IMR-90 (cell line): ENCODE measurements around the gene HNRNPA3. TPM values are rescaled to one million over a fixed set of nuclear protein-coding genes. Genes with fewer than 3 reads are reported as not detected.
"Not testable (repeated sequence)": the region's sequence is repeated elsewhere in the genome, so short reads cannot be mapped to it uniquely, and the experiment has no call there.

ENCODE experiments used
- ATAC-seq: fragments of 200-7000 bp; cut with Tn5 transposase; 2 replicates; pipeline ENCODE4 v1.9.1; 2020; ENCODE audit warnings: low read depth, mild to moderate bottlenecking, moderate library complexity
- BruUV-seq: library from RNA; stranded (reverse); fragments of 400-500 nt; replicated peaks from 2 replicates; lab custom pipeline; 2021; lab: Mats Ljungman, UMichigan
- CTCF ChIA-PET: fragments of 300-600 bp; formaldehyde crosslinking; extraction: SDS; loops from one replicate; lab custom pipeline; 2021; ENCODE audit warnings: antibody characterized with exemption; lab: Yijun Ruan, JAX
- POLR2A ChIA-PET: fragments of 300-600 bp; sonication (Branson Sonifier 250); formaldehyde crosslinking; loops from one replicate; lab custom pipeline; 2022; ENCODE audit warnings: antibody characterized with exemption; ENCODE audit not compliant: unreplicated experiment; lab: Charles Lee
- DNase-seq: peaks from one replicate; pipeline ENCODE4 v3.0.0; 2013
- H2AFZ ChIP-seq: replicated peaks from 2 replicates; pipeline ENCODE3; 2013; ENCODE audit warnings: low read length, mild to moderate bottlenecking; ENCODE audit not compliant: poor library complexity
- H2AK5ac ChIP-seq: 2 replicates; pipeline ENCODE4 v1.6.1; 2013; ENCODE audit warnings: low read depth, low read length, inconsistent platforms
- H2AK9ac ChIP-seq: replicated peaks from 2 replicates; pipeline ENCODE3; 2013; ENCODE audit warnings: mild to moderate bottlenecking, low read depth, low read length, moderate library complexity; ENCODE audit not compliant: poor library complexity
- H2BK120ac ChIP-seq: 2 replicates; pipeline ENCODE4 v1.6.1; 2013; ENCODE audit warnings: low read depth, low read length, inconsistent platforms
- H2BK15ac ChIP-seq: 3 replicates; pipeline ENCODE4 v1.6.1; 2013; ENCODE audit warnings: low read depth, low read length, inconsistent platforms
- H2BK20ac ChIP-seq: 2 replicates; pipeline ENCODE4 v1.6.1; 2013; ENCODE audit warnings: low read depth, mild to moderate bottlenecking, inconsistent platforms, low read length, moderate library complexity
- H2BK5ac ChIP-seq: 2 replicates; pipeline ENCODE4 v1.6.1; 2013; ENCODE audit warnings: mild to moderate bottlenecking, low read depth, low read length, inconsistent platforms; ENCODE audit not compliant: poor library complexity, severe bottlenecking
- H3K14ac ChIP-seq: replicated peaks from 2 replicates; pipeline ENCODE4 v1.6.1; 2013; ENCODE audit warnings: low read depth, low read length, inconsistent platforms
- H3K18ac ChIP-seq: 2 replicates; pipeline ENCODE4 v1.6.1; 2013; ENCODE audit warnings: low read depth, low read length, control low read depth
- H3K23ac ChIP-seq: 2 replicates; pipeline ENCODE4 v1.6.1; 2013; ENCODE audit warnings: low read depth, low read length, inconsistent platforms
- H3K27ac ChIP-seq: 2 replicates; pipeline ENCODE4 v1.5.1; 2013; ENCODE audit warnings: mild to moderate bottlenecking, control low read depth, low read length; ENCODE audit not compliant: insufficient read depth
- H3K27me3 ChIP-seq: 2 replicates; pipeline ENCODE4 v1.6.1; 2013; ENCODE audit warnings: low read length; ENCODE audit not compliant: control insufficient read depth, insufficient read depth
- H3K36me3 ChIP-seq: 2 replicates; pipeline ENCODE4 v1.6.1; 2013; ENCODE audit warnings: low read length, mixed read lengths; ENCODE audit not compliant: control insufficient read depth, insufficient read depth
- H3K4ac ChIP-seq: 2 replicates; pipeline ENCODE4 v1.6.1; 2013; ENCODE audit warnings: low read depth, low read length, inconsistent platforms
- H3K4me1 ChIP-seq: 2 replicates; pipeline ENCODE4 v1.6.1; 2013; ENCODE audit warnings: low read length, mixed read lengths; ENCODE audit not compliant: control insufficient read depth, insufficient read depth
- H3K4me2 ChIP-seq: 2 replicates; pipeline ENCODE4 v1.6.1; 2013; ENCODE audit warnings: low read depth, mild to moderate bottlenecking, control low read depth, low read length, moderate library complexity
- H3K4me3 ChIP-seq: 2 replicates; pipeline ENCODE4 v1.5.1; 2013; ENCODE audit warnings: low read depth, mild to moderate bottlenecking, control low read depth, low read length, moderate library complexity; ENCODE audit not compliant: insufficient read depth
- H3K56ac ChIP-seq: 2 replicates; pipeline ENCODE4 v1.6.1; 2013; ENCODE audit warnings: low read length, inconsistent platforms; ENCODE audit not compliant: insufficient read depth; ENCODE audit errors: extremely low read depth
- H3K79me1 ChIP-seq, 2 experiments: 2 replicates each; pipeline ENCODE4 v1.6.1; 2013; ENCODE audit warnings: low read length in 2 of 2, inconsistent platforms in 1 of 2, low read depth in 1 of 2
- H3K9ac ChIP-seq: 2 replicates; pipeline ENCODE4 v1.6.1; 2013; ENCODE audit warnings: low read depth, low read length, control low read depth
- H3K9me1 ChIP-seq: 2 replicates; pipeline ENCODE4 v1.6.1; 2013; ENCODE audit warnings: low read length, inconsistent platforms; ENCODE audit not compliant: insufficient read depth
- H3K9me3 ChIP-seq: 2 replicates; pipeline ENCODE4 v1.6.1; 2013; ENCODE audit warnings: low read length; ENCODE audit not compliant: control insufficient read depth, insufficient read depth
- H4K20me1 ChIP-seq: 2 replicates; pipeline ENCODE4 v1.6.1; 2013; ENCODE audit warnings: low read length, inconsistent platforms; ENCODE audit not compliant: insufficient read depth
- H4K5ac ChIP-seq: 2 replicates; pipeline ENCODE4 v1.6.1; 2013; ENCODE audit warnings: mild to moderate bottlenecking, low read depth, low read length, control low read depth
- H4K8ac ChIP-seq, 2 experiments: 2 replicates each; pipeline ENCODE4 v1.6.1; 2013; ENCODE audit warnings: low read depth in 2 of 2, low read length in 2 of 2, control low read depth in 1 of 2, inconsistent platforms in 1 of 2
- H4K91ac ChIP-seq: 2 replicates; pipeline ENCODE4 v1.6.1; 2013; ENCODE audit warnings: low read depth, low read length, inconsistent platforms; ENCODE audit not compliant: insufficient read depth
- WGBS, 2 experiments: methylation state at CpG; one replicate each; pipeline versions ENCODE4 v1.1.5 to v1.1.7; 2013; ENCODE audit warnings: missing lambda C conversion rate in 2 of 2; ENCODE audit not compliant: insufficient read length in 1 of 2; ENCODE audit errors: extremely low coverage in 2 of 2; 5-methylcytosine and 5-hydroxymethylcytosine counted together
- dilution Hi-C: fragments of 300-500 bp; cut with HindIII; formaldehyde crosslinking; loops from one replicate; pipeline ENCODE4 v1.14.3; 2018; ENCODE audit warnings: low sequenced_read_pairs; ENCODE audit not compliant: unreplicated experiment
- in situ Hi-C: fragments of 300-500 bp; cut with MboI; formaldehyde crosslinking; loops from 3 replicates; pipeline ENCODE4 v1.14.3; 2019; ENCODE audit warnings: low sequenced_read_pairs, inconsistent platforms, mixed read lengths
- intact Hi-C: fragments of 100-400 bp; cut with micrococcal nuclease; formaldehyde crosslinking; loops from 2 replicates; pipeline ENCODE4 v1.10.0; 2022
- polyA plus RNA-seq, 3 experiments: library from polyadenylated mRNA; depleted of rRNA; stranded (reverse); fragments of >200 nt; gene quantifications; 2 replicates each; pipeline ENCODE4 v1.2.3, GENCODE V29; 2012; ENCODE audit warnings: low replicate concordance in 1 of 3
- total RNA-seq: library from RNA; depleted of rRNA; stranded (reverse); fragments of >200 nt; gene quantifications from 2 replicates; pipeline ENCODE4 v1.2.3, GENCODE V29; 2012

The HNRNPA3 gene
- total and polyA plus RNA-seq, 2 of the 4 experiments (the other 2 are of a cell fraction), result 18.6 to 111 TPM

DNA sequence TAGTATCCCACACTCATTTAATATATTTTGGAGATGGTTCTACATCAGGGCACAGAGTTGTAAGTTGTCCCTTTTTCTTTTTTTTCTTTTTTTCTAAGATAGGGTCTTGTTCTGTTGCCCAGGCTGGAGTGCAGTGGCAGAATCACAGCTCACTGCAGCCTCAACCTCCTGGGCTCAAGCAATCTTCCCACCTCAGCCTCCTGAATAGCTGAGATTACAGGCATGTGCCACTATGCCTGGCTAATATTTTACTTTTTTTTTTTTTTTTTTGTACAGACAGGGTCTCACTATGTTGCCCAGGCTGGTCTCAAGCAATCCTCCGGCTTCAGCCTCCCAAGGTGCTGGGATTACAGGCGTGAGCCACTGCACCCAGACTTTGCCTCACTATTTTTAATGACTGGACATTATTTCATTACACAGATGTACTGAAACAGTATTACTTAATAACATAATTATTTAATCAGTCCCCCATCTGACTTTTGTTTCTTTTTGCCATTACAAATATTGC is 34.0 kb downstream of the HNRNPA3 start:
- dilution Hi-C loops, H3K56ac ChIP-seq, H3K23ac ChIP-seq, H3K4me3 ChIP-seq, H4K5ac ChIP-seq, in situ Hi-C loops, H3K14ac ChIP-seq, H2AK5ac ChIP-seq, ATAC-seq, H3K4me2 ChIP-seq, H2BK120ac ChIP-seq, H2AK9ac ChIP-seq, H3K27me3 ChIP-seq, H3K18ac ChIP-seq, H3K9me3 ChIP-seq, H2BK5ac ChIP-seq, H3K27ac ChIP-seq, intact Hi-C loops, H3K9ac ChIP-seq, H2AFZ ChIP-seq, BruUV-seq, H2BK20ac ChIP-seq, POLR2A ChIA-PET, H4K8ac ChIP-seq, H4K91ac ChIP-seq, H2BK15ac ChIP-seq, H3K4ac ChIP-seq, DNase-seq: not testable (repeated sequence)
- H4K20me1 ChIP-seq, result peaks cover 96% of the 10 kb centered on the region
- CTCF ChIA-PET, result interaction anchor here (0.6 kb wide), 1 partner anchor 8 kb away, joined by 4 read pairs; no protein-coding TSS in a partner anchor
- peaks cover 28% of the 10 kb centered on the region for H3K36me3 ChIP-seq
- H3K9me1 ChIP-seq, result peaks cover 37% of the 10 kb centered on the region
- peaks cover 32% of the 10 kb centered on the region for H3K4me1 ChIP-seq
- no CpG with 5 or more reads among the region's 2 CpGs for WGBS, 2 experiments
- peaks cover 0 to 56% of the 10 kb centered on the region in 2 experiments; a peak in 2 of 4 replicates for H3K79me1 ChIP-seq
